ENCODE results near the gene CCDC7.
A peak's percentile ranks its signal among the peaks of the same experiment; 100 is the strongest.

The CCDC7 gene

GRCh38 chr10:32882076-32882475 is 436.1 kb downstream of the CCDC7 start:
- no peaks in the 10 kb centered on the region for H3K79me2 ChIP-seq (ENCODE audit: insufficient read depth, low read length)
- H2AFZ ChIP-seq (ENCODE audit: low read depth, low read length) = no peak overlapping the region
- H3K9me3 ChIP-seq (ENCODE audit: insufficient read depth, low read length, severe bottlenecking) = no peaks in the 10 kb centered on the region
- no peaks in the 10 kb centered on the region for H3K27me3 ChIP-seq (ENCODE audit: insufficient read depth, low read length, poor library complexity)
- no peaks in the 10 kb centered on the region for H3K36me3 ChIP-seq (ENCODE audit: insufficient read depth, low read length)
- no peak overlapping the region for H3K9ac ChIP-seq (ENCODE audit: low read depth, low read length)
- no peaks in the 10 kb centered on the region for H3K4me1 ChIP-seq (ENCODE audit: insufficient read depth, low read length)
- no peak overlapping the region for H3K4me2 ChIP-seq (ENCODE audit: insufficient read depth, low read length)
- no peak overlapping the region for H3K4me3 ChIP-seq (ENCODE audit: low read depth in 1 of 2, low read length in 2 of 2)
- H3K27ac ChIP-seq (ENCODE audit: low read length) = no peak overlapping the region
- ATAC-seq (ENCODE audit: insufficient read depth, low read depth) (no peak), DNase-seq (no peak)
- TF ChIP-seq EZH2 (IDR thresholded peaks at IDR 0.05; ENCODE audit: borderline replicate concordance, low read depth, low read length, severe bottlenecking) = no peak
- TF ChIP-seq, protein P1, sequence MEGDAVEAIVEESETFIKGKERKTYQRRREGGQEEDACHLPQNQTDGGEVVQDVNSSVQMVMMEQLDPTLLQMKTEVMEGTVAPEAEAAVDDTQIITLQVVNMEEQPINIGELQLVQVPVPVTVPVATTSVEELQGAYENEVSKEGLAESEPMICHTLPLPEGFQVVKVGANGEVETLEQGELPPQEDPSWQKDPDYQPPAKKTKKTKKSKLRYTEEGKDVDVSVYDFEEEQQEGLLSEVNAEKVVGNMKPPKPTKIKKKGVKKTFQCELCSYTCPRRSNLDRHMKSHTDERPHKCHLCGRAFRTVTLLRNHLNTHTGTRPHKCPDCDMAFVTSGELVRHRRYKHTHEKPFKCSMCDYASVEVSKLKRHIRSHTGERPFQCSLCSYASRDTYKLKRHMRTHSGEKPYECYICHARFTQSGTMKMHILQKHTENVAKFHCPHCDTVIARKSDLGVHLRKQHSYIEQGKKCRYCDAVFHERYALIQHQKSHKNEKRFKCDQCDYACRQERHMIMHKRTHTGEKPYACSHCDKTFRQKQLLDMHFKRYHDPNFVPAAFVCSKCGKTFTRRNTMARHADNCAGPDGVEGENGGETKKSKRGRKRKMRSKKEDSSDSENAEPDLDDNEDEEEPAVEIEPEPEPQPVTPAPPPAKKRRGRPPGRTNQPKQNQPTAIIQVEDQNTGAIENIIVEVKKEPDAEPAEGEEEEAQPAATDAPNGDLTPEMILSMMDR (IDR thresholded peaks at IDR 0.05; ENCODE audit: borderline replicate concordance, extremely low read depth, low read length, poor library complexity, severe bottlenecking) = no peak
- no peaks in the 10 kb centered on the region for H4K20me1 ChIP-seq (ENCODE audit: insufficient read depth, low read length)

DNA sequence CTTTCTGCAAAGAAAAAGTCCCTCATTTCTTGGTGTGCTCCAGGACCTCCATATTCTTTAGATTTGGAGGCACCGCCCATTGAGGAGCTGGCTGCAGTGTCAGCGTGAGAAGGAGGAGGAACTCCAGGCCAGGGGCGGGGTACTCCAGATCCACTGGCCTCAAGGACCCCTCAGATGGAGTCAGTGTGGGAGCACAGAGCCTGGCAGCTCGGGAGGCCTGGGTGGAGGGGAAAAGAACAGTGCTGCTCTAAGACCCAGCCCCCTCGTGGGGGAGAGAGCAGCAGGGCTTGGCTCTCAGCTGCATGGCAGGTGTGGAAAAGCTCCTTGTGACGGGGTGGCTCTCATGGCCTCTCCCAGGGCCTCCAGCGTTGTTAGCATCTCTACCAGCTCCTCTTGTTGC is 441.5 kb downstream of the CCDC7 start:
- ATAC-seq (ENCODE audit: insufficient read depth, low read depth) (peak; percentile 37; the same call in 2 of the 3 replicates), DNase-seq (no peak)
- no peak overlapping the region for H3K4me2 ChIP-seq (ENCODE audit: insufficient read depth, low read length)
- H3K27ac ChIP-seq (ENCODE audit: low read length) = no peak overlapping the region
- no peaks in the 10 kb centered on the region for H3K79me2 ChIP-seq (ENCODE audit: insufficient read depth, low read length)
- H3K9ac ChIP-seq (ENCODE audit: low read depth, low read length) = no peak overlapping the region
- H3K4me3 ChIP-seq (ENCODE audit: low read depth in 1 of 2, low read length in 2 of 2) = no peak overlapping the region
- H2AFZ ChIP-seq (ENCODE audit: low read depth, low read length) = no peak overlapping the region
- 0 out of 2 replicates have a peak, but pooled peaks cover 5% of the 10 kb centered on the region for H3K4me1 ChIP-seq (ENCODE audit: insufficient read depth, low read length)
- H3K27me3 ChIP-seq (ENCODE audit: insufficient read depth, low read length, poor library complexity) = no peaks in the 10 kb centered on the region
- no peaks in the 10 kb centered on the region for H4K20me1 ChIP-seq (ENCODE audit: insufficient read depth, low read length)
- H3K9me3 ChIP-seq (ENCODE audit: insufficient read depth, low read length, severe bottlenecking) = no peaks in the 10 kb centered on the region
- no peaks in the 10 kb centered on the region for H3K36me3 ChIP-seq (ENCODE audit: insufficient read depth, low read length)
- TF ChIP-seq, protein P1 (IDR thresholded peaks at IDR 0.05; ENCODE audit: borderline replicate concordance, extremely low read depth, low read length, poor library complexity, severe bottlenecking) = no peak
- no peak for TF ChIP-seq EZH2 (IDR thresholded peaks at IDR 0.05; ENCODE audit: borderline replicate concordance, low read depth, low read length, severe bottlenecking)

DNA sequence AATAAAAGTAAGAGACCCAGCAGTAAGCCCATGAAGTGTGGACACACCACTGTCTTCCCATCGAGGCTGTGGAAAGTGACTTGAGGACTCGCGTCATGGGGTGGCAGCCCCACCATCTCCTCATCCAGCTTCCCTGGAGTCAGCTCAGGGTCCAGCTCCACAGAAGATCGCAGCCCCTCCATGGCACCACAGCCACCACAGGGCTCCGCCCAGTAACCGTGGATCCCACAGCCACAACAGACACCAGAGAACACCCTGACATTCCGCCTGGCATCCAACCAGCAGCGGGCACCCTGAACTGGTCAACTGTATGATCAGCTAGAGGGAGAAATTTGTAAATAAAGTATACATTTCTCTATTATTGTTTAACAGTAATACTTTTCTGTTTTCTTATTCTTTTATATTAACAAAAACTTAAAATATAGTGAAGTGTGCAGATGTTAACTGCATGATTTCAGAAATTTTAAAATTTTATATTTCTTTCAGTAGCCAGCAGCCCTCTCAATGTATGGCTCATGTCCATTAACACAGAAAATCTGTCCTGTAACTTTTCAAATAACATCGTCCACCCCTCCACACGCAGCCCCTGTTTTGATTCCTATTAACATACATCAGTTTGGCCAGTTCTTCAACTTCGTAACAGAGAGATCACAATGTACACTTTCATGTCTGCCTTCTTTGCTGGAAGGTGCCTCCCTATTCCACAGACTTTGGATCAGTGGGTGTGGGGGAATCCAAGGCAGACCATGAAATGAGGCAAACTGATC is 442.4 kb downstream of the CCDC7 start:
- Histone ChIP-seq H3K79me2 (ENCODE audit: insufficient read depth, low read length) (no peaks in the 10 kb centered on the region), H2AFZ (ENCODE audit: low read depth, low read length) (no peak overlapping the region), H3K27me3 (ENCODE audit: insufficient read depth, low read length, poor library complexity) (no peaks in the 10 kb centered on the region), H3K4me2 (ENCODE audit: insufficient read depth, low read length) (no peak overlapping the region), H3K27ac (ENCODE audit: low read length) (no peak overlapping the region), H3K36me3 (ENCODE audit: insufficient read depth, low read length) (no peaks in the 10 kb centered on the region), H3K4me1 (ENCODE audit: insufficient read depth, low read length) (0 out of 2 replicates have a peak, but pooled peaks cover 5% of the 10 kb centered on the region), H3K9ac (ENCODE audit: low read depth, low read length) (no peak overlapping the region), H3K9me3 (ENCODE audit: insufficient read depth, low read length, severe bottlenecking) (no peaks in the 10 kb centered on the region), H4K20me1 (ENCODE audit: insufficient read depth, low read length) (no peaks in the 10 kb centered on the region), H3K4me3 (ENCODE audit: low read depth in 1 of 2, low read length in 2 of 2) (no peak overlapping the region)
- DNase-seq = no peak
- no peak for ATAC-seq (ENCODE audit: insufficient read depth, low read depth)
- TF ChIP-seq, protein P1 (IDR thresholded peaks at IDR 0.05; ENCODE audit: borderline replicate concordance, extremely low read depth, low read length, poor library complexity, severe bottlenecking) = no peak
